COLO668 (cell line): ENCODE results near the gene JOSD1.

Source experiments
- DNase-seq: peaks from one replicate; lab custom pipeline; 2025; ENCODE audit not compliant: unreplicated experiment; lab: John Stamatoyannopoulos, UW

Gene JOSD1

GRCh38 chr22:38733724-38734381 lies 33.1 kb upstream of the JOSD1 start:
- peak; percentile 55 for DNase-seq

GRCh38 chr22:38733329-38733723 lies 32.6 kb upstream of the JOSD1 start:
- peak; percentile 30 for DNase-seq

GRCh38 chr22:38732251-38732815 lies 31.6 kb upstream of the JOSD1 start:
- no peak for DNase-seq

- DNase-seq, result no peak
Measured at GRCh38 chr22:38731703-38732161, 31.0 kb upstream of the JOSD1 start.

GRCh38 chr22:38730411-38730871 lies 29.7 kb upstream of the JOSD1 start:
- no peak for DNase-seq

- DNase-seq, result no peak
Measured at GRCh38 chr22:38729946-38730345, 29.2 kb upstream of the JOSD1 start.

GRCh38 chr22:38728871-38729796 lies 28.4 kb upstream of the JOSD1 start:
- DNase-seq, result no peak

- DNase-seq, result no peak
Measured at GRCh38 chr22:38727530-38728451, 27.0 kb upstream of the JOSD1 start.

GRCh38 chr22:38727123-38727522 lies 26.4 kb upstream of the JOSD1 start:
- DNase-seq, result no peak

GRCh38 chr22:38725900-38726655 lies 25.3 kb upstream of the JOSD1 start:
- DNase-seq, result no peak

GRCh38 chr22:38724926-38725571 lies 24.3 kb upstream of the JOSD1 start:
- peak; percentile 21 for DNase-seq

GRCh38 chr22:38724176-38724575 lies 23.4 kb upstream of the JOSD1 start:
- DNase-seq, result no peak

- no peak for DNase-seq
Measured at GRCh38 chr22:38721551-38721950, 20.8 kb upstream of the JOSD1 start.

- no peak for DNase-seq
Measured at GRCh38 chr22:38720350-38720749, 19.6 kb upstream of the JOSD1 start.

GRCh38 chr22:38719196-38719595 lies 18.5 kb upstream of the JOSD1 start:
- no peak for DNase-seq

- DNase-seq, result peak; percentile 68
Measured at GRCh38 chr22:38718414-38718813, 17.7 kb upstream of the JOSD1 start.

- no peak for DNase-seq
Measured at GRCh38 chr22:38717244-38717643, 16.5 kb upstream of the JOSD1 start.

GRCh38 chr22:38716826-38717225 lies 16.1 kb upstream of the JOSD1 start:
- no peak for DNase-seq

- DNase-seq, result no peak
Measured at GRCh38 chr22:38716271-38716670, 15.5 kb upstream of the JOSD1 start.
